OCI-LY1 (cell line): ENCODE results near the gene XKR7.
"Not testable (repeated sequence)": the region's sequence is repeated elsewhere in the genome, so short reads cannot be mapped to it uniquely, and the experiment has no call there.

ENCODE experiments used
- H2AFZ ChIP-seq: fragments of 200-600 bp; sonication (generic), shearing (Covaris generic); 2 replicates; pipeline ENCODE4 v1.6.0; 2014; ENCODE audit warnings: antibody characterized with exemption, mild to moderate bottlenecking, low read length
- H3F3A ChIP-seq: fragments of 200-600 bp; sonication (generic), shearing (Covaris generic); 2 replicates; pipeline ENCODE4 v1.6.0; 2014; ENCODE audit warnings: mild to moderate bottlenecking, antibody characterized with exemption, low read length, moderate library complexity; ENCODE audit not compliant: insufficient read depth
- H3K27ac ChIP-seq: fragments of 200-600 bp; sonication (generic); 2 replicates; pipeline ENCODE4 v1.5.1; 2014; ENCODE audit warnings: low read length, mixed run types, mild to moderate bottlenecking, low read depth; ENCODE audit not compliant: poor library complexity, severe bottlenecking
- H3K27me3 ChIP-seq: fragments of 200-600 bp; sonication (generic); 2 replicates; pipeline ENCODE4 v1.6.0; 2014; ENCODE audit warnings: antibody characterized with exemption, mild to moderate bottlenecking, low read length, moderate library complexity; ENCODE audit not compliant: insufficient read depth
- H3K36me3 ChIP-seq: fragments of 200-600 bp; sonication (generic); 2 replicates; pipeline ENCODE4 v1.6.1; 2014; ENCODE audit warnings: mild to moderate bottlenecking, antibody characterized with exemption, low read length, moderate library complexity, mixed read lengths; ENCODE audit not compliant: insufficient read depth
- H3K4me1 ChIP-seq: fragments of 200-600 bp; sonication (generic); 2 replicates; pipeline ENCODE4 v1.5.1; 2014; ENCODE audit warnings: mild to moderate bottlenecking, low read length, moderate library complexity; ENCODE audit not compliant: insufficient read depth, severe bottlenecking
- H3K4me2 ChIP-seq: fragments of 200-600 bp; sonication (generic), shearing (Covaris generic); 2 replicates; pipeline ENCODE4 v1.6.1; 2014; ENCODE audit warnings: low read length
- H3K4me3 ChIP-seq: fragments of 200-600 bp; sonication (generic); 2 replicates; pipeline ENCODE4 v1.5.1; 2014; ENCODE audit warnings: low read length, low read depth, mild to moderate bottlenecking, mixed read lengths; ENCODE audit not compliant: poor library complexity, severe bottlenecking
- H3K79me2 ChIP-seq: fragments of 200-600 bp; shearing (Covaris generic); 2 replicates; pipeline ENCODE4 v1.6.1; 2016; ENCODE audit warnings: mixed run types, low read length, mixed read lengths; ENCODE audit not compliant: insufficient read depth
- H3K9ac ChIP-seq: fragments of 200-600 bp; sonication (generic), shearing (Covaris generic); 2 replicates; pipeline ENCODE4 v1.6.1; 2014; ENCODE audit warnings: mild to moderate bottlenecking, low read length, mixed read lengths
- H3K9me2 ChIP-seq: fragments of 200-600 bp; sonication (generic), shearing (Covaris generic); 2 replicates; pipeline ENCODE4 v1.6.1; 2014; ENCODE audit warnings: low read depth, mild to moderate bottlenecking, low read length, mixed read lengths
- H3K9me3 ChIP-seq: fragments of 200-600 bp; shearing (Covaris generic); 2 replicates; pipeline ENCODE4 v1.6.1; 2014; ENCODE audit warnings: low read length, mixed read lengths
- H4K20me1 ChIP-seq: fragments of 200-600 bp; sonication (generic), shearing (Covaris generic); 2 replicates; pipeline ENCODE4 v1.6.0; 2016; ENCODE audit warnings: mild to moderate bottlenecking, low read length; ENCODE audit not compliant: insufficient read depth
- CTCF ChIP-seq: fragments of 200-600 bp; sonication (generic), shearing (Covaris generic); IDR thresholded peaks from 2 replicates; pipeline ENCODE4 v1.5.1; 2017; ENCODE audit warnings: mild to moderate bottlenecking, antibody characterized with exemption, low read length, moderate library complexity, mixed read lengths
- EZH2 ChIP-seq: fragments of 200-600 bp; sonication (generic), shearing (Covaris generic); IDR thresholded peaks from 2 replicates; pipeline ENCODE4 v1.8.0; 2017; ENCODE audit warnings: borderline replicate concordance, mixed run types, mild to moderate bottlenecking, antibody characterized with exemption, low read length, moderate library complexity, mixed read lengths

XKR7 gene

GRCh38 chr20:31920275-31920855 is 47.6 kb upstream of the XKR7 start:
- Histone ChIP-seq H2AFZ (no peak overlapping the region), H3F3A (no peaks in the 10 kb centered on the region), H3K36me3 (no peaks in the 10 kb centered on the region), H3K4me3 (no peak overlapping the region), H3K9me3 (no peaks in the 10 kb centered on the region), H3K27me3 (0 out of 2 replicates have a peak, but pooled peaks cover 6% of the 10 kb centered on the region), H3K79me2 (no peaks in the 10 kb centered on the region), H3K9me2 (no peaks in the 10 kb centered on the region), H3K9ac (no peak overlapping the region), H3K4me1 (no peaks in the 10 kb centered on the region), H4K20me1 (no peaks in the 10 kb centered on the region), H3K27ac (no peak overlapping the region), H3K4me2 (no peak overlapping the region)
- TF ChIP-seq CTCF (no peak), EZH2 (no peak)

- H3K36me3 ChIP-seq = not testable (repeated sequence)
Observed at GRCh38 chr20:31921480-31921879, 46.5 kb upstream of the XKR7 start.

GRCh38 chr20:31922181-31922580 is 45.8 kb upstream of the XKR7 start:
- H3K9ac ChIP-seq = no peak overlapping the region
- H3K9me2 ChIP-seq = no peaks in the 10 kb centered on the region
- no peaks in the 10 kb centered on the region for H3K36me3 ChIP-seq
- H3K4me2 ChIP-seq = no peak overlapping the region
- no peaks in the 10 kb centered on the region for H3K79me2 ChIP-seq
- no peak for TF ChIP-seq EZH2
- no peak for TF ChIP-seq CTCF
- H3K4me3 ChIP-seq = no peak overlapping the region
- no peaks in the 10 kb centered on the region for H3K9me3 ChIP-seq
- no peaks in the 10 kb centered on the region for H3F3A ChIP-seq
- no peaks in the 10 kb centered on the region for H4K20me1 ChIP-seq
- no peak overlapping the region for H3K27ac ChIP-seq
- no peak overlapping the region for H2AFZ ChIP-seq
- no peaks in the 10 kb centered on the region for H3K4me1 ChIP-seq
- no peaks in the 10 kb centered on the region for H3K27me3 ChIP-seq

More at GRCh38 chr20:31921480-31921879, 46.5 kb upstream of the XKR7 start:
- H3K27me3 ChIP-seq, H3K27ac ChIP-seq, H4K20me1 ChIP-seq, H3F3A ChIP-seq, H2AFZ ChIP-seq, H3K9ac ChIP-seq, H3K4me1 ChIP-seq, H3K4me2 ChIP-seq, H3K9me2 ChIP-seq, H3K9me3 ChIP-seq, H3K79me2 ChIP-seq, H3K4me3 ChIP-seq: not testable (repeated sequence)

- H4K20me1 ChIP-seq = no peaks in the 10 kb centered on the region
- H3K4me2 ChIP-seq = no peak overlapping the region
- no peak overlapping the region for H3K9ac ChIP-seq
- H3F3A ChIP-seq = no peaks in the 10 kb centered on the region
- no peaks in the 10 kb centered on the region for H3K9me3 ChIP-seq
- H3K36me3 ChIP-seq = no peaks in the 10 kb centered on the region
- H3K4me3 ChIP-seq = no peak overlapping the region
- no peaks in the 10 kb centered on the region for H3K27me3 ChIP-seq
- H3K79me2 ChIP-seq = no peaks in the 10 kb centered on the region
- no peaks in the 10 kb centered on the region for H3K4me1 ChIP-seq
- TF ChIP-seq EZH2 = no peak
- no peak for TF ChIP-seq CTCF
- no peak overlapping the region for H2AFZ ChIP-seq
- H3K9me2 ChIP-seq = no peaks in the 10 kb centered on the region
- H3K27ac ChIP-seq = no peak overlapping the region
Observed at GRCh38 chr20:31922588-31922987, 45.4 kb upstream of the XKR7 start.
